GM13976 (cell line): ENCODE measurements around the gene IGSF5.

ENCODE experiments used
- DNase-seq: peaks from one replicate; pipeline ENCODE4 v3.0.0; 2012; ENCODE audit warnings: low spot score
- CTCF ChIP-seq: IDR thresholded peaks from 2 replicates; pipeline ENCODE4 v1.5.1; 2012; ENCODE audit warnings: borderline replicate concordance, mild to moderate bottlenecking; ENCODE audit not compliant: insufficient read depth; ENCODE audit errors: extremely low read depth, missing control alignments, control extremely low read depth
- in situ Hi-C: fragments of 300-500 bp; cut with MboI; formaldehyde crosslinking; loops from one replicate; pipeline ENCODE4 v1.12.0; 2022; ENCODE audit warnings: low sequenced_read_pairs, mixed read lengths, inconsistent platforms; ENCODE audit not compliant: unreplicated experiment

The IGSF5 gene

DNA sequence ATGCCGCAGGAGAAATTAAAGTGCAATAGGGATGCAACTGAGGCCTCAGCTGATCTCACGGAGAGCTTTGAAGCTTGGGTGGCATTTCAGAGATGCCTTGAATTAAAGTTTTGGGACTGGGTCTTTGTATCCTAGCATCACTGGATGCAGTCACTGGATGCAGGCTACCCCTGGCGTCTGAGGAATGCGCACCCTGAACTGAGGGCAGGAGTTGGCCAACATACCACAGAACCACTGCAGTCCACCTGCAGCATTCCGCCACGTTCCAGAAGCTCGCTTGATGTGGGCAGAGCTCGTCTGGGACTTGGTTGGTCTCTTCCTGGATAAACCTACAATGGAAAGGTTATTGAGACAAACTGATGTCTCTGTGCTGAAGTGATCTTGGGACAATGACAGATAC, 34.1 kb upstream of the IGSF5 start:
- no peak for DNase-seq
- no peak for TF ChIP-seq CTCF
- in situ Hi-C loops, result no loop called here

GRCh38 chr21:39712273-39712672, 32.7 kb upstream of the IGSF5 start:
- TF ChIP-seq CTCF, result no peak
- DNase-seq, result no peak
- in situ Hi-C loops, result no loop called here

DNA sequence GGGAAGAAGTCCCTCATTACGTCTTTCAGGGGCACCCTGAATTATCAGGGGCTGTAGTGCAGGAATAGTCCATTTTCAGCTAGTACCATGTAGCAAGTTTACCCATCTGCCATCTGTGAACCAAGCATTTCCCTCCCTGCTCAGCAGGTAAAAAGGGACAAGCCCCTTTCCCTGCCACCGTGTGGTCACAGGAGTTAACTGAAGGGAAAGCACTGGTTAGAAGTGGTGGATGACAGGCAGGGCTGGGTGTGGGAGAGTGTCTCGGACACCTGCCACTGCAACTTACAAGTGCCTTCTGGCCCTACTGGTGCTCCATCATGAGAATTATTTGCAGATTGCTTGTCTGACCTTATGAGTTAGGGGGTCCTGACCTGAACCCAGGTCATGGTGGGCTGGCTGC, 32.0 kb upstream of the IGSF5 start:
- in situ Hi-C loops, result no loop called here
- TF ChIP-seq CTCF, result no peak
- DNase-seq, result no peak

- TF ChIP-seq CTCF, result no peak
- in situ Hi-C loops, result no loop called here
- DNase-seq, result no peak
These were observed 31.1 kb upstream of the IGSF5 start for GRCh38 chr21:39713905-39714304.

DNA sequence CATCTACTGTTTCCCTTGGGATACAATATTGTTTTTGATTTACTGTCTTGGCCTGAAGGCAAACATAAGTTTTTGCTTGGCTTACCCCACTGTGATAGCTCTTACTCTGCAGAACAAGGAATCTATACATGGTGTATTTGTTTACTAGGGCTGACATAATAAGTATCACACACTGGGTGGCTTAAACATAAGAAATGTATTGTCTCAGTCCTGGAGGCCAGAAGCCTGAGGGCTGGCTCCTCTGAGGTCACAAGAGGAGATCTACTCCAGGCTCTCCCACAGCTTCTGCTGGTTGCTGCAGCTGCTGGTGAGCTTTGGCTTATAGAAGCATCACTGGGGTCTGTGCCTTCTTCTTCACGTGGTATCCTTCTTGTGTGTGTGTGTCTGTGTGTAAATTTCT, 30.7 kb upstream of the IGSF5 start:
- no peak for TF ChIP-seq CTCF
- DNase-seq, result no peak
- in situ Hi-C loops, result no loop called here

- DNase-seq, result peak; percentile 16
- in situ Hi-C loops, result no loop called here
- TF ChIP-seq CTCF, result no peak
These were observed 29.1 kb upstream of the IGSF5 start for GRCh38 chr21:39715804-39716397.
